Measurements from ENCODE around the gene MESD. TPM values are rescaled to one million over a fixed set of nuclear protein-coding genes. Genes with fewer than 3 reads are reported as not detected.

MESD gene
- total and polyA plus RNA-seq, 9 of the 15 experiments (the other 6 are each of a cell fraction or from before 2014, with no cell fraction given) = 11.3 to 39.7 (median 22.8) TPM

- ChIA-PET CTCF (ENCODE audit: low intra/inter-chr PET ratio) (no interaction called here), POLR2A (no interaction called here)
- Histone ChIP-seq H3K27ac (ENCODE audit: extremely low read depth, low read depth, low read length) (no peak overlapping the region), H3K4me2 (ENCODE audit: insufficient read depth, low read length) (no peak overlapping the region), H3K4me1 (replicated peaks in 1 of 2; ENCODE audit: control insufficient read depth in 2 of 2, insufficient read depth in 2 of 2, low read length in 2 of 2) (no peaks in the 10 kb centered on the region; a peak in 1 of 5 replicates), H3K36me3 (ENCODE audit: control insufficient read depth, insufficient read depth, low read length) (0 out of 3 replicates have a peak, but pooled peaks cover 2% of the 10 kb centered on the region), H3K4me3 (no peak overlapping the region), H3K79me2 (ENCODE audit: control insufficient read depth, insufficient read depth, low read length) (no peaks in the 10 kb centered on the region), H4K20me1 (replicated peaks; ENCODE audit: control insufficient read depth, insufficient read depth, low read length) (peaks cover 12% of the 10 kb centered on the region; the same call in 1 of the 2 replicates), H3K9ac (ENCODE audit: insufficient read depth in 1 of 2, low read depth in 2 of 2, low read length in 2 of 2) (no peak overlapping the region), H3K27me3 (ENCODE audit: control insufficient read depth in 2 of 2, insufficient read depth in 2 of 2, low read length in 2 of 2) (no peaks in the 10 kb centered on the region), H3K9me1 (ENCODE audit: control insufficient read depth, insufficient read depth, low read length) (no peaks in the 10 kb centered on the region), H3K9me3 (replicated peaks; ENCODE audit: control insufficient read depth, insufficient read depth, low read depth, low read length) (no peaks in the 10 kb centered on the region), H2AFZ (ENCODE audit: low read depth, low read length) (no peak overlapping the region)
- in situ Hi-C loops (cut with MboI) = no loop called here
- BruUV-seq (replicated peaks) = no TSS peak
- intact Hi-C loops (cut with micrococcal nuclease) = no loop called here
- FAIRE-seq (no peak), DNase-seq (ENCODE audit: extremely low read depth in 1 of 4, low spot score in 3 of 4) (no peak), ATAC-seq (no peak)
- 79% methylated on average over 3 of the region's 3 CpGs for WGBS (ENCODE audit: insufficient coverage, low coverage, missing lambda C conversion rate)
- TF ChIP-seq RERE (CRISPR knock-in tag; IDR thresholded peaks at IDR 0.05; ENCODE audit: borderline replicate concordance) (no peak), ZNF77 (CRISPR knock-in tag; IDR thresholded peaks at IDR 0.05) (no peak), ILF3 (IDR thresholded peaks at IDR 0.05; ENCODE audit: borderline replicate concordance) (no peak), ZNF24 (IDR thresholded peaks at IDR 0.05) (no peak), HNRNPL (IDR thresholded peaks at IDR 0.05; ENCODE audit: low read depth, low read length) (no peak), ZNF282 (CRISPR knock-in tag; IDR thresholded peaks at IDR 0.05) (no peak), CBFA2T3 (IDR thresholded peaks at IDR 0.05) (no peak), GTF2F1 (IDR thresholded peaks at IDR 0.05; ENCODE audit: low read depth, low read length) (no peak), SLC30A9 (CRISPR knock-in tag; IDR thresholded peaks at IDR 0.05) (no peak)
- TF ChIP-seq, protein P1, sequence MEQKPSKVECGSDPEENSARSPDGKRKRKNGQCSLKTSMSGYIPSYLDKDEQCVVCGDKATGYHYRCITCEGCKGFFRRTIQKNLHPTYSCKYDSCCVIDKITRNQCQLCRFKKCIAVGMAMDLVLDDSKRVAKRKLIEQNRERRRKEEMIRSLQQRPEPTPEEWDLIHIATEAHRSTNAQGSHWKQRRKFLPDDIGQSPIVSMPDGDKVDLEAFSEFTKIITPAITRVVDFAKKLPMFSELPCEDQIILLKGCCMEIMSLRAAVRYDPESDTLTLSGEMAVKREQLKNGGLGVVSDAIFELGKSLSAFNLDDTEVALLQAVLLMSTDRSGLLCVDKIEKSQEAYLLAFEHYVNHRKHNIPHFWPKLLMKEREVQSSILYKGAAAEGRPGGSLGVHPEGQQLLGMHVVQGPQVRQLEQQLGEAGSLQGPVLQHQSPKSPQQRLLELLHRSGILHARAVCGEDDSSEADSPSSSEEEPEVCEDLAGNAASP (IDR thresholded peaks at IDR 0.05) = no peak
- TF ChIP-seq, protein P2, sequence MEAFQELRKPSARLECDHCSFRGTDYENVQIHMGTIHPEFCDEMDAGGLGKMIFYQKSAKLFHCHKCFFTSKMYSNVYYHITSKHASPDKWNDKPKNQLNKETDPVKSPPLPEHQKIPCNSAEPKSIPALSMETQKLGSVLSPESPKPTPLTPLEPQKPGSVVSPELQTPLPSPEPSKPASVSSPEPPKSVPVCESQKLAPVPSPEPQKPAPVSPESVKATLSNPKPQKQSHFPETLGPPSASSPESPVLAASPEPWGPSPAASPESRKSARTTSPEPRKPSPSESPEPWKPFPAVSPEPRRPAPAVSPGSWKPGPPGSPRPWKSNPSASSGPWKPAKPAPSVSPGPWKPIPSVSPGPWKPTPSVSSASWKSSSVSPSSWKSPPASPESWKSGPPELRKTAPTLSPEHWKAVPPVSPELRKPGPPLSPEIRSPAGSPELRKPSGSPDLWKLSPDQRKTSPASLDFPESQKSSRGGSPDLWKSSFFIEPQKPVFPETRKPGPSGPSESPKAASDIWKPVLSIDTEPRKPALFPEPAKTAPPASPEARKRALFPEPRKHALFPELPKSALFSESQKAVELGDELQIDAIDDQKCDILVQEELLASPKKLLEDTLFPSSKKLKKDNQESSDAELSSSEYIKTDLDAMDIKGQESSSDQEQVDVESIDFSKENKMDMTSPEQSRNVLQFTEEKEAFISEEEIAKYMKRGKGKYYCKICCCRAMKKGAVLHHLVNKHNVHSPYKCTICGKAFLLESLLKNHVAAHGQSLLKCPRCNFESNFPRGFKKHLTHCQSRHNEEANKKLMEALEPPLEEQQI (IDR thresholded peaks at IDR 0.05) = no peak
Observed at GRCh38 chr15:80939216-80939615, 50.4 kb downstream of the MESD start.
